Activated T-cell treated with anti-CD3 and anti-CD28 coated beads, Interleukin-2, amount 50 U/mL, for 72 hours (primary cell): ENCODE measurements around the gene FAM53B. TPM values are rescaled to one million over a fixed set of nuclear protein-coding genes. Genes with fewer than 3 reads are reported as not detected.
A peak's percentile ranks its signal among the peaks of the same experiment; 100 is the strongest.

Experiments
- ATAC-seq, 2 donors: fragments of 150-1000 bp; cut with Tn5 transposase; replicated peaks in 1 of 2; 2 replicates each; pipeline ENCODE4 v1.10.0; 2021; ENCODE audit warnings: moderate library complexity in 2 of 2, mild to moderate bottlenecking in 1 of 2
- DNase-seq, 2 donors: peaks; one replicate each; pipeline ENCODE4 v3.0.0; 2021 to 2022; ENCODE audit warnings: mixed read lengths in 1 of 2
- H3K27ac Mint-ChIP-seq: one replicate; pipeline ENCODE4 v1.8.0; 2022; ENCODE audit warnings: mild to moderate bottlenecking, moderate library complexity, mixed read lengths
- H3K27me3 Mint-ChIP-seq: one replicate; pipeline ENCODE4 v1.8.0; 2022; ENCODE audit warnings: low read depth, mixed read lengths
- H3K36me3 Mint-ChIP-seq, 2 donors: one replicate each; pipeline ENCODE4 v1.8.0; 2022; ENCODE audit warnings: mixed read lengths in 2 of 2, mild to moderate bottlenecking in 1 of 2; ENCODE audit not compliant: insufficient read depth in 2 of 2
- H3K4me1 Mint-ChIP-seq: one replicate; pipeline ENCODE4 v1.8.0; 2022; ENCODE audit warnings: low read depth, mixed read lengths
- H3K4me3 Mint-ChIP-seq, 2 donors: one replicate each; pipeline ENCODE4 v1.8.0; 2022; ENCODE audit warnings: mild to moderate bottlenecking in 2 of 2, mixed read lengths in 2 of 2, moderate library complexity in 2 of 2
- H3K9me3 Mint-ChIP-seq, 2 donors: one replicate each; pipeline ENCODE4 v1.8.0; 2022; ENCODE audit warnings: mixed read lengths in 2 of 2
- total RNA-seq, 2 donors: library from RNA; stranded (reverse); gene quantifications; one replicate each; pipeline ENCODE4 v1.2.3, GENCODE V29; 2022

The FAM53B gene
- total RNA-seq, 2 donors from 2014 or later, result 30.0 to 37.7 TPM

- H3K27ac Mint-ChIP-seq, result peak overlapping the region; percentile 72
- H3K4me3 Mint-ChIP-seq, result peak overlapping the region in 1 of 2 donors; percentile 8
- no peaks in the 10 kb centered on the region for H3K9me3 Mint-ChIP-seq
- DNase-seq, result no peak
- no peak for ATAC-seq
- no peaks in the 10 kb centered on the region for H3K27me3 Mint-ChIP-seq
- H3K36me3 Mint-ChIP-seq, result peaks cover 16 to 24% of the 10 kb centered on the region in 2 donors
- H3K4me1 Mint-ChIP-seq, result peaks cover 91% of the 10 kb centered on the region
Observed at GRCh38 chr10:124691421-124692099, 52.6 kb downstream of the FAM53B start.

DNA sequence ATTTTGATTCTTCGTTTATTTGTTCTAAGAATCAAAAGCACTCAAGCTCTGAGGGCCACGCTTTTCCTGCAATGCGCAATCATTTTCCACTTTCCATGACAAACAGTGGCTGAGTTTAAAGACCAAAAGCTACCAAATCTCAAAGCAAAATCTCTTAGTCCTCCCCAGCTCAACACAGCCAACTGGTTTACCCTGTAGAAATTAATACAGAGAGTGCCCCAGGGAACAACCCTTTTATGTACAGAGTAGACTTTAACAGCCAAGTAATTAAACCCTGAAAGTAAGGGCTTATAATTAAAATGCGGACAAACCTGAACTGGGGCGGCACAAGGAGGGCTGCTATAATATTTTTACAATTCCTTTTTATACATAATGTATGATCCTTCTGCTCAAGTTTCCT is 53.2 kb downstream of the FAM53B start:
- H3K27ac Mint-ChIP-seq, result no peak overlapping the region

GRCh38 chr10:124689911-124690498 is 54.2 kb downstream of the FAM53B start:
- Mint-ChIP-seq H3K4me3 (peak overlapping the region; percentile 77 to 79), H3K4me1 (peaks cover 92% of the 10 kb centered on the region), H3K36me3 (peaks cover 18 to 28% of the 10 kb centered on the region in 2 donors), H3K9me3 (no peaks in the 10 kb centered on the region), H3K27me3 (no peaks in the 10 kb centered on the region), H3K27ac (peak overlapping the region; percentile 64)
- DNase-seq (peak; percentile 71 to 76), ATAC-seq (peak; percentile 49 to 63)

More for the DNA sequence above, 53.2 kb downstream of the FAM53B start:
- H3K36me3 Mint-ChIP-seq, result peaks cover 19 to 30% of the 10 kb centered on the region in 2 donors
- H3K9me3 Mint-ChIP-seq, result no peaks in the 10 kb centered on the region
- no peaks in the 10 kb centered on the region for H3K27me3 Mint-ChIP-seq
- DNase-seq (no peak), ATAC-seq (no peak)
- peaks cover 91% of the 10 kb centered on the region for H3K4me1 Mint-ChIP-seq
- H3K4me3 Mint-ChIP-seq, result peak overlapping the region in 1 of 2 donors; percentile 25

GRCh38 chr10:124688889-124689670 is 55.1 kb downstream of the FAM53B start:
- peaks cover 15 to 25% of the 10 kb centered on the region in 2 donors for H3K36me3 Mint-ChIP-seq
- peak overlapping the region; percentile 77 to 79 for H3K4me3 Mint-ChIP-seq

DNA sequence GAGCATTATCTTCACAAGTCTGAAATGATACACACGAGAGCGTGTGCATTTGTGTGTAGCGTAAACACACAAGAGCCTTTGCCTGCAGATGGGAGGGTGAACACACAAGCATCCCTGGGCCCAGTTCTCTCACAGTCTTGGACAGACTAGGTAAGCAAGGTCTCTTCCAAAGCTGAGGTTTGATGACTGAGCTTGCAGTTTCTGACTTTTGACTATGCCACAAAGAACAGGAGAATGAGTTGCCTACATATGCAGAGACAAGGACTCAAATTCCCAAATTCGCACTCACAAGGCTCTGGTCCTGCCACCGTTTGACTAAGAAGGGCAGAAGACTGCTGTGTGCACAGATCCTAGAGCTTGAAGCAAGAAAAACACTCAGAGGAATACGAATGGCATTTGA is 55.8 kb downstream of the FAM53B start:
- H3K4me3 Mint-ChIP-seq, result peak overlapping the region; percentile 77 to 79

More at GRCh38 chr10:124688889-124689670, 55.1 kb downstream of the FAM53B start:
- ATAC-seq, result peak; percentile 87 to 92
- Mint-ChIP-seq H3K9me3 (no peaks in the 10 kb centered on the region), H3K27ac (peak overlapping the region; percentile 64), H3K27me3 (no peaks in the 10 kb centered on the region), H3K4me1 (peaks cover 92% of the 10 kb centered on the region)
- peak; percentile 81 to 84 for DNase-seq

GRCh38 chr10:124686707-124687376 is 57.3 kb downstream of the FAM53B start:
- Mint-ChIP-seq H3K27ac (peak overlapping the region; percentile 47), H3K4me1 (peaks cover 89% of the 10 kb centered on the region), H3K27me3 (no peaks in the 10 kb centered on the region), H3K4me3 (peak overlapping the region in 1 of 2 donors; percentile 32), H3K9me3 (no peaks in the 10 kb centered on the region), H3K36me3 (peaks cover 11 to 23% of the 10 kb centered on the region in 2 donors)
- no peak for ATAC-seq
- DNase-seq, result no peak

More for the DNA sequence above, 55.8 kb downstream of the FAM53B start:
- ATAC-seq (peak; percentile 51 to 55), DNase-seq (peak in 1 of 2 donors; percentile 33)
- peaks cover 92% of the 10 kb centered on the region for H3K4me1 Mint-ChIP-seq
- peak overlapping the region; percentile 64 for H3K27ac Mint-ChIP-seq
- H3K36me3 Mint-ChIP-seq, result peaks cover 11 to 23% of the 10 kb centered on the region in 2 donors
- H3K27me3 Mint-ChIP-seq, result no peaks in the 10 kb centered on the region
- no peaks in the 10 kb centered on the region for H3K9me3 Mint-ChIP-seq

DNA sequence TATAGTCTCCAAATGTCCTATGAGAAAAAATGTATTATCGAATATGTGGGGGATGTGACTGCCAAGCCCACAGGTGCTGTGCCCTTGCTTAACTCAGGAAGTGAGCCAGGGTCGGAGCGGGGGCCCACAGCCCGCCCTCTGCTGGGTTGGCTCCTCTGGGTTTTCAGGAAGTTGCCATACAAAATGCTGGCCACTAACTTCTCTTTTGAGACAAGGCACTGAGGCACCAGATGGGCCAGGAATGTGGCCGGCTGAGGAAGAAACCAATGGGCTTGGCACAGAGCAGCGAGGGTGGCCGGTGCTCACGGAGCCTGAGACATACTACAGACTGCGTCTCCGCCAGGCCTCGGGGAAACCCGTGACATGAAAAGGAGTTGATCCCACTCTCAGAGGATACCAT is 58.9 kb downstream of the FAM53B start:
- peaks cover 9 to 34% of the 10 kb centered on the region in 2 donors for H3K36me3 Mint-ChIP-seq
- ATAC-seq (no peak), DNase-seq (no peak)
- no peaks in the 10 kb centered on the region for H3K9me3 Mint-ChIP-seq
- no peaks in the 10 kb centered on the region for H3K27me3 Mint-ChIP-seq
- peak overlapping the region; percentile 86 for H3K27ac Mint-ChIP-seq
- peak overlapping the region in 1 of 2 donors; percentile 33 for H3K4me3 Mint-ChIP-seq
- peaks cover 74% of the 10 kb centered on the region for H3K4me1 Mint-ChIP-seq

GRCh38 chr10:124683814-124684213 is 60.4 kb downstream of the FAM53B start:
- Mint-ChIP-seq H3K9me3 (no peaks in the 10 kb centered on the region), H3K36me3 (peaks cover 7 to 36% of the 10 kb centered on the region in 2 donors), H3K4me1 (peaks cover 69% of the 10 kb centered on the region), H3K27me3 (no peaks in the 10 kb centered on the region), H3K4me3 (no peak overlapping the region), H3K27ac (no peak overlapping the region)
- ATAC-seq (no peak), DNase-seq (no peak)

DNA sequence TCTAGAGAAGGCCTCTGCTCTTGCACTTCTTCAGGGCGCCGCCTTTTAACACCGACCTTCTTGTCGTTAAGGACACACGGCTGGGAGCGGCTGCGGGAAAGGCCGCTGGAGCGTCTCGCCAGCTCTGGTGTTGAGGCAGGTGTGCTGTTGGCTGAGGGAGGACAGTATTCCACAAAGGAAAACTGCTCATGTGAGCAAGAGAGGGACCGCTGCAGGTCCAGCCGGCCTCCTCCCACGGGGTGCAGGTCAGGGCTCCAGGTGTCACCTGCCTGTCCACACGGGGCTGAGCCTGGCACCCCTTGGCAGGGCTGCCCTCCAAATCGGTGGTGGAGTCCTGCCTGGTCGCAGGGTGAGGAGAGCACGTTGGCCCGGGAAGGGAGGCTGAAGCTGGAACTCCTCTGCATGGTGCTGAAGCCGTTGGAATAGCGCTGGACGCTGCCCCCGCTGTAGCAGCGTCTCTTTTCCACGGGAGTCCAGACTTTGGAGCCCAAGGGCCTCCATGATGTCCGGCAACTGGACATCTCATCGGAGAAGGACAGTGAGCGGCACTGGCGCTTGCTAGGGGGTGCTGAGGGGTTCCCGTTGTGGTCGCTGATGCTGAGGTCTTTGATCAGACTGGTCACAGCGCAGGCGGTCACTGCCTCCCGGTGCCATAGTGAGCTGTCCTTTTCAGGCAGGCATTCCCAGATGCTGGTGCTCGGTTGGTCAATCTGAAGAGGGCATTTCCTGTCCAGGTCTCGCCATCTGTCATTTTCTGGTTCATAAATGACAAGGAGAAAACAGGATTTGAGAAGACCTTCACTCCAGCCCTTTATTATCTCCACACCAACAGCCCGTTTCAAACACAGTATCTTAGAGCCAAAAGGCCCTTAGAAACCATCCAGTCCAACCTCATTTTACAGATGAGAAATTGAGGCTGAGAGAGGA is 62.3 kb downstream of the FAM53B start:
- H3K4me1 Mint-ChIP-seq, result peaks cover 69% of the 10 kb centered on the region
- H3K4me3 Mint-ChIP-seq, result no peak overlapping the region
- H3K36me3 Mint-ChIP-seq, result peaks cover 4 to 36% of the 10 kb centered on the region in 2 donors
- DNase-seq (no peak), ATAC-seq (no peak)
- H3K27ac Mint-ChIP-seq, result no peak overlapping the region
- no peaks in the 10 kb centered on the region for H3K27me3 Mint-ChIP-seq
- H3K9me3 Mint-ChIP-seq, result no peaks in the 10 kb centered on the region

GRCh38 chr10:124681091-124681490 is 63.1 kb downstream of the FAM53B start:
- DNase-seq (no peak), ATAC-seq (no peak)
- H3K36me3 Mint-ChIP-seq, result peaks cover 0 to 30% of the 10 kb centered on the region in 2 donors
- no peaks in the 10 kb centered on the region for H3K9me3 Mint-ChIP-seq
- H3K4me1 Mint-ChIP-seq, result peaks cover 67% of the 10 kb centered on the region
- H3K27ac Mint-ChIP-seq, result no peak overlapping the region
- no peaks in the 10 kb centered on the region for H3K27me3 Mint-ChIP-seq
- no peak overlapping the region for H3K4me3 Mint-ChIP-seq

DNA sequence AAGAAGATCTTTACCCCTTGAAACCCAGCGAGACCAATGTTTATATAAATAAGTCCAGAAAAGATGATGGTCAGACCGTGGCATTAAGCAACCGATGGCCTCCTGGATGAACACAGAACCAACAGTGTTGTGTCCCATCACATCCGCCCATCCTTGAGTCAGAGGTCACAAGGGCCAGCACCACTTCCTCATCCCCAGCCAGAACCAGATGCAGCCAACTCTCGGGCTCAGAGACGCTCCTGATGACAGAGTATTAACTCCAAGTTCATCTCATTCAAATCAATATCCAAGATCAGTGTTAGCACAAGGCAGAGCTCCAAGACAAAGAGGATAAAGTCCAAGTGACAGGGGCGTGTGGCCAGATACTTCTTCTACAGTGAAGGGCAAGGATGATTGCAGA is 63.5 kb downstream of the FAM53B start:
- ATAC-seq (no peak), DNase-seq (no peak)
- Mint-ChIP-seq H3K36me3 (peaks cover 0 to 26% of the 10 kb centered on the region in 2 donors), H3K27ac (no peak overlapping the region), H3K27me3 (no peaks in the 10 kb centered on the region), H3K4me1 (peaks cover 67% of the 10 kb centered on the region), H3K9me3 (no peaks in the 10 kb centered on the region), H3K4me3 (no peak overlapping the region)

DNA sequence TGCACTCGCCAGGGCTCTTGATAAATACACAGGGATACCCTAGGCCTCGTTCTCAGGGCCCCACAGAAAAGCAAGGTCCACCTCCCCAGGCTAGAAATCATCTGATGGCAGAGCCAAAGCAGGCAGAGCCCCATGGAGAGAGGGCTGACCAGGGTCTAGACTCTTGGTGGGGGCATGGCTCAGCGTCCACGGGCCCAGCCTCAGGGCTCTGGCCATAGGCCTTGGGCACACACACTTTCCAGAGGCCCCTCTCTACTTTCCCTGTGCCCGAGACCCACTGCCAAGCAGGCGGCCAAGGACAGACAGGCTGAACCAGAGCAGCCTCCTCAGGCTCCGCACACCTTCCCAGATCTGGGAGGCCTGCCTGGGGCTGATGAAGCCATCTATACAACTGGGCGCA is 64.8 kb downstream of the FAM53B start:
- no peaks in the 10 kb centered on the region for H3K27me3 Mint-ChIP-seq
- no peaks in the 10 kb centered on the region for H3K9me3 Mint-ChIP-seq
- DNase-seq (no peak), ATAC-seq (peak in 1 of 2 donors; percentile 10)
- peak overlapping the region; percentile 21 to 71 for H3K4me3 Mint-ChIP-seq
- H3K4me1 Mint-ChIP-seq, result peaks cover 66% of the 10 kb centered on the region
- H3K36me3 Mint-ChIP-seq, result peaks cover 1 to 26% of the 10 kb centered on the region in 2 donors
- H3K27ac Mint-ChIP-seq, result no peak overlapping the region
